Smooth muscle cell of the brain vasculature (primary cell): ENCODE results near the gene ACBD5.

ENCODE experiments used
- DNase-seq: peaks from one replicate; pipeline ENCODE4 v3.0.0-alpha.2; 2012; ENCODE audit warnings: low read depth, low spot score

The ACBD5 gene

DNA sequence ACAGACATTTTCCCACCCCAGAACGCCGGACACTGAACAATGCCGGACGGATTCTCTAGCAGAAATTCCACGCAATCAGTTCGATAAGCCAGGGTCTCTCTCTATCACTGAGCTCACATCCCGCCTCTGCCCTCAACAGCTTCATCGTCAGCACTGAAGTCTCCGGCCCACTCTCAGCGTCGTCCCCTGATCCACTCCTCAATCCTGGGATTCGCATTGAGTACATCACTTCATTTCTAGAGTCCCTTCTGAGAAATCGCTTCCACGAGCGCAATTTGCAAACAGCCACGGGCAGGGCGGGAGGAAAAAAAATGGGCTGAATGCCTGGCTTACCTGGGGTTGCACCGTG lies 86.8 kb downstream of the ACBD5 start:
- no peak for DNase-seq

DNA sequence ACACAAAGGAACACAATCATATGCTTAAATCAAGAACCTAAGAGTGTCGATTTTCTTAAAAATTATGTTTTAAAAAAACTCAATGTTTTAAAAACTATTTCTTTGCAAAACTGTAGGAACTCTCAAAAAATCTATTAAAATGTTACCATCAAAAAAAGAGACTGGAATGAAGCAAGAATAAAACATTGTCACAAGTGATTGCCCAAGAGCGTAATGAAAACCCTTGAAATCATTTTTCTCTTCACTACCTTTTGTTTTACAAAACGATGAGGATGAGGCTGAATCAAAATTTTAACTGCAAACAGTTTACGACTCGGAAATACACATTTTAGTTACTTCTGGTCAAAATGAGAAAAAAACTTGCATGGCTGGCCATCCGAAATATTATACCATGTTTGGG lies 87.3 kb downstream of the ACBD5 start:
- no peak for DNase-seq

DNA sequence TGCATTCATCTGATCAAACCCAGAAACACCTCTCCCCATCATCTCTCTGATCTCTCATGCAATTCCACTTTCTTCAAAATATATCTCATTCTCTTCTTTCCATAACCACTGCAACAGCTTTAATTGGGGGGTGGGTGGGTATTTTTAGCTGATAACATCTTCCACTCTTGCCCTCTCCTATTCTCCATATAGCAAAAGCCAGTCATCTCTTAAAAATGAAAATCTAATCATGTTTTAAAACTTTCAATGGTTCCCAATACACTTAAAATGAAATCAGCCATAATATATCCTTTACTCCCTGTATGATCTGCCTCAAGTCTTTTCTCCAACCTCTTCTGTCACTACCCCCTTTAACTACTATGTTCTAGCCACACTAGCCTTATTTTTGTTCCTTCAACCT lies 87.9 kb downstream of the ACBD5 start:
- DNase-seq: no peak

DNA sequence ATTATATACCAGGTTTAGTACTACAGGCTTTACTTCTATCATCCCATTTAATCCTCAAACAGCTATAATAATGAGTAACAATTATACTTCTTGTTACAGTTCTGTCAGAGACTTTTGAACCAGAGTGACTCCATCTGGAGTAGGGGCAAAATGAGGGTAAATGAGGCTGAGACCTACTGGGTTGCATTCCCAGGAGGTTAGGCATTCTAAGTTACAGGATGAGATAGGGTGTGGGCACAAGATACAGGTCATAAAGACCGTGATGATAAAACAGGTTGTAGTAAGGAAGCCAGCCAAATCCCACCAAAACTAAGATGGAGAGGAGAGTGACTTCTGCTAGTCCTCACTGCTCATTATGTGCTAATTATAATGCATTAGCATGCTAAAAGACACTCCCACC lies 90.3 kb downstream of the ACBD5 start:
- DNase-seq: no peak

DNA sequence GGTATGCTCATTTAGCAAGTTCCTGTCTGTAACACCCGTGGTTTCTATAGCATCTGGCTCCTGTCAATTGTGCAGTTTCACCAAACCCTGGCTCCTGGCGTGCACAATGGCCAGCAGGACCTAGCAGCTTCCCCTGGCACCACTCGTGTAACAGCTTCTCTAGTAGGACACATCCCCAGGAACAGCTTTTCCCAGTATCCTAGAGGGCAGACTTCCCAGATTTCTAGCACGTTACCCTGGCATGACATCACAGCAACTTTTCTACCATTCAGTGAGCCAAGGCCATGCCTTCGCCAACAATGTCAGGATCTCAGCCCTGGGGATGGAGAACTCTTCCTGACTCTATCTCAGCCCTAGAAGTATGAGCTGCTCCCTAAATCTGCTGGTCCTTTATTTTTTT lies 92.9 kb downstream of the ACBD5 start:
- no peak for DNase-seq

DNA sequence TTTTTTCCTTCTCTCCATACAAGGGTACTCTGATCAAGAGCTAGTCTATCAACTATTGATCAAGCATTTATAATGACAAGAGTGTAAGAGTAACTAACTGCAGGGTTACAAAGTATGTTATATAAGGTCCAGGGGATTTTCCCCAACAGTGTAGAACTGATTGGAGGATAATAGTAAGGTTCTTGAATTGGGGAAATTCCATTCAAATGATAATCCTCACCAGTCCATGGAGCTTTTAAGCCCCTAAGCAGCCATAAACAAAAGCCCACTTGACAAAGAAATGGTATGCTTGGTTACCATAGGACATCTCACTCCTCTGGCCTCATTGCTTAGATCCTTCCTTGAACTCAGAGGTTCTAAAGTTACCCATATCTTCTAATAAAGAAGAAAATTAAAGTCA lies 94.7 kb downstream of the ACBD5 start:
- no peak for DNase-seq
